HG02884 (cell line): ENCODE measurements around the gene DENND10.
"Not testable (repeated sequence)": the region's sequence is repeated elsewhere in the genome, so short reads cannot be mapped to it uniquely, and the experiment has no call there.

Source experiments
- ATAC-seq: cut with Tn5 transposase; IDR thresholded peaks from one replicate; pipeline ENCODE4 v1.9.1; 2021; ENCODE audit warnings: mild to moderate bottlenecking, moderate library complexity; ENCODE audit not compliant: unreplicated experiment

The DENND10 gene

DNA sequence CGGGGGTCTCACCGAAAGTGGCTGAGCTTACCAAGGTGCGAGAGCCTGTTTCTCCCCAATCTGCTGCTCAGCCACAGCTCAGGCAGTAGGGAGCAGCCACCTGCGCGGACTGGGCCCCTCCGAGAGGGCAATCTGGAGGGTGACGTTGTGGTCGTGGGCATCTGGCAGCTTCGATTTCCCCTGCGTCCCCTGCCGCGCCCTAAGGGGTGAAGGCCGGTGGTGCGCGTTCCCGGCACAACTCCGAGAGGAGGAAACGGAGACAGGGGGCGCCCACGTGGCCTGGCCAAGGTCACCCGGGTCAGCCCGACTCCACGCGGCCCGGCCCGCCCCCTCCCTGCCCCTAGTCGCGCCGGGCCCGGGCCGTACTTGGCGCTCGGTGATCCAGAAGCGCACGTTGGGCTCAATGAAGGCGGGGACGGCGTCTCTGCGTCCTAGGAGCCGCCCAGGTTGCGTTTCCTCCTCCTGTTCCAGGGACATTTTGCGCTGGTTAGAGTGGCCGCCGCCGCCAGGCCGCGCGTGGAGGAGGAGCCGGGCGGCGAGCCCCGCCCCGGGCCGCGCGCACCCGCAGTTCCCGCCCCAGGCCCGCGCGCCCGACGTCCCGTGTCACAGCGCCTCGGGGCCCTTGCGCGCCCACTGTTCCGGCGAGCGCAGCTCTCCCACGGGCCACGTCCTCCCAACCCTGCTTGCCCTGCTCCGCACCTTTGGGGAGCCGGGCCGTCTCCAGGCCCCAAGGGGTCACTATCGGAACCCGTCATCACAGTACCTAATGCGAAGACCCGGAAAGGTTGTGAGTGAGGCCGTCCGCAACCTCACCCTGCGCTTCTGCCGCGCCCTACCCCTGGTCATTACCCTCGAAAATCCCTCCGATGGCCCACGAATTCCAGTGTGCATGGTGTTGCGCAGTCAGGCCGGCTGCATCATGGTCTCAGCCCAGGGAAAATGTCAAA, 61.5 kb downstream of the DENND10 start, which contains the start of gene SFXN4:
Gene SFXN4, minus strand, starts transcription at position 544 of the 947 bp plus-strand sequence. Its CDS starts 67 bp downstream, at position 477.
- peak; percentile 88 for ATAC-seq

DNA sequence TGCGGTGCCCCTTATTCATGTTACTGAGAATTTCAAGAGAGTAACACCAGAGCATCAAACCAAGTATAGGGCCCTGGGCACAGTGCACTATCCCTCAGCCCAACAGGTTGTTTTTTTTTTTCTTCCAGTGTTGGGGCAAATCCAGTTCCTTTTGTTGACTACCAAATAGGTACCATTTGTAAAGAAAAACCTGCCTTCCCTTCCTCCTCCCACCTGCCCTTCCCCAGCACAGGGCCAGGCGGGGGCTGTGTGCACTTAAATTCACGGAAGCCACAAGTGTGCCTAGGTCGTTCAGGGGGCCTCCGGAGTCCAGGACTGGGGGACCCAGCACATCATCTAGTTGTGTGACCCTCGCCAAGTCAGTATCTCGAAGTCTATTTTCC, 62.2 kb downstream of the DENND10 start:
- ATAC-seq = no peak

DNA sequence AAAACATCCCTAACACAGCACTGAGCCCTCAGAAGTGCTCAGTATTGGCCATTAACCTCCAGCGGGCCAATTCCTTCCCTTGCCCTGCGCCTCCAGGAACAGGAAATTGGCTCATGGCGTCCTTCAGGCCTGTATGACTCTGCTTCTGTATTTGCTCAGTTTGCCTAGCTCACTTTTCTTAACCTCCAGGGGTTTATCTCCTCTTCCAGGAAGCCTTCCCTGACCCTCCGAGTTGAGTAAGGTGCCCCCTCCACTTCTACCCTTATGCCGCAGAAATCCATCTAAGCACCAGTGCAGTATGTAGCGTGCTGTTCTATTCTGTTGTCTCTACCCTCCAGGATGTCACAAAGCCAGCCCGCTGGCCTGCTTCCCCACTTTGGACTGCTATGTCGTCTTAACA, 62.7 kb downstream of the DENND10 start:
- no peak for ATAC-seq

DNA sequence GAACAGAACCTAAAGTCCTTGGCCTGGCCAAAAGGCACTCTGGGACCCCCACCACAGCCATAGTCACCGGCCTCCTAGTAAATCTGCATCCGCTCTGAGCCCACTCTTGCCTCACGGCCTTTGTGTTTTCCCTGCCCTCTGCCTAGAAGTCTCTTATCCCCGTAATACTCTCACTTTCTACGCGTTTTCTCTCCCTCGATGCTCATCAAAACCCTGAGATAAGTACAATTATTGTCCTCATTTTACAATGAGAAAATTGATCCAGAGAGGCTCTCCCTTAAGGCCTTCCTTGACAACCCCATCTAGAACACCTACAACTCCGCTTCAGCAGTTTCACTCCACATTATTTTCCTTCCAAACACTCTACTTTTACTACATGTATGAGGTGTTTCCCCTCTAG, 63.1 kb downstream of the DENND10 start:
- ATAC-seq = no peak

DNA sequence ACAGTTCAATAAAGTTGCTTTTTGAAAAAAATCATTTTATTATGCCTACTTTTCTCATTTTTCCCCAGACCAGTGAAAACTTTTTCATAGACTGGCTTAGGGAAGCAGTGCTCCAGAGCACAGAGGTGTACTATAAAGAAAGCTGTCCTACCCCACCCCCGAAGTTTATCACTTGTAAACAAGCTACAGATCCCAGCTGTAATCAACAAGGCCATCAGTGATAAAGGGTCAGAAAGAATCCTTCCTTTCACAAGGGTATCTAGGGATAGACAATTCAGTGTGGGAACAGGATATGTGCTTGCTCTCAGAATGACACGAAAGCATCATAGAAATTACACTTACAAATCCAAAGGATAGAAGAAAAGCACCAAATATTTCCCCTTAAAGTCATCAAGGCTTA, 70.2 kb downstream of the DENND10 start:
- no peak for ATAC-seq

DNA sequence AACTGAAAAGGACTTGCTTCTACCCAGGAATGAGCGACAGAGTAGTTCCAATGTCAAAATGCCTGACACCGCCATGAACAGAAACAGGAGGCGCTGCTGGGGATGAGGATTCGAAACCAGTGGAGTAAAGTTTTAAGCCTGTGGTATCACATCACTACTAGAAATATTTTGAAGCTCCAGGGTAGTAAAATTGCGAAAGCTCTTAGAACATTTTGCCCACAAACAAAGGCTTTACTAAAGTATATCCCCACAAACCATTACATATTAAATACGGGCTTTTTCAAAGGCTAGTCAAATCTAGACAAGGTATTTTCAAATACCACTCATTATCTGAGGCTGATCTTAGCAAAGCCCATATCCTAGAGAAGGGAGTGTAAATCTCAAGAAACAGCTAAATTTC, 72.3 kb downstream of the DENND10 start:
- ATAC-seq = no peak

DNA sequence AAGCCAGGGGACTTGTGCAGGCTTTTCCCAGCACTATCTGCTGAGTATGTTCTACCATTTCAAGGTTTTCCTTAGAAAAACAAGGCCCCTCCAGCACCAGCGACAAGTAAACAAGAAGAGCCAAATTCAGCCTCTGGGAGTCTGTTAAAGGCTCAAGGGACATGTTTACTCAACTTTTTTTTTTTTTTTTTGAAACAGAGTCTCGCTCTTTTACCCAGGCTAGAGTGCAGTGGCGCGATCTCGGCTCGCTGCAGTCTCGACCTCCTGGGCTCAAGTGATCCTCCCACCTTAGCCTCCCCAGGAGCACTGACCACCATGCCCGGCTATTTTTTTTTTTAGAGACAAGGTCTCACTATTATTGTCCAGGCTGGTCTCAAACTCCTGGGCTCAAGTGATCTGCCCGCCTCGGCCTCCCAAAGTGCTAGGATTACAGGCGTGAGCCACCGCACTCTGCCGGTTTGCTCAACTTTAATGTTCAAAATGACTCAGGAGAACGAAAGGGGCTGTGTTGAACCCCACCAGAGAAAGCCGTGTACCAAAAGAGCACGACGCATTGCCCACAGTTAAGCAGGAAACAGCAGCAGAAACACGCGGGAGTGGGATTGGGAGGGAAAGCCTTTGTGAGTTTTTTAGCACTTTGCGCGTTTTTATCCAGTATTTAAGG, 73.9 kb downstream of the DENND10 start:
- no peak for ATAC-seq

DNA sequence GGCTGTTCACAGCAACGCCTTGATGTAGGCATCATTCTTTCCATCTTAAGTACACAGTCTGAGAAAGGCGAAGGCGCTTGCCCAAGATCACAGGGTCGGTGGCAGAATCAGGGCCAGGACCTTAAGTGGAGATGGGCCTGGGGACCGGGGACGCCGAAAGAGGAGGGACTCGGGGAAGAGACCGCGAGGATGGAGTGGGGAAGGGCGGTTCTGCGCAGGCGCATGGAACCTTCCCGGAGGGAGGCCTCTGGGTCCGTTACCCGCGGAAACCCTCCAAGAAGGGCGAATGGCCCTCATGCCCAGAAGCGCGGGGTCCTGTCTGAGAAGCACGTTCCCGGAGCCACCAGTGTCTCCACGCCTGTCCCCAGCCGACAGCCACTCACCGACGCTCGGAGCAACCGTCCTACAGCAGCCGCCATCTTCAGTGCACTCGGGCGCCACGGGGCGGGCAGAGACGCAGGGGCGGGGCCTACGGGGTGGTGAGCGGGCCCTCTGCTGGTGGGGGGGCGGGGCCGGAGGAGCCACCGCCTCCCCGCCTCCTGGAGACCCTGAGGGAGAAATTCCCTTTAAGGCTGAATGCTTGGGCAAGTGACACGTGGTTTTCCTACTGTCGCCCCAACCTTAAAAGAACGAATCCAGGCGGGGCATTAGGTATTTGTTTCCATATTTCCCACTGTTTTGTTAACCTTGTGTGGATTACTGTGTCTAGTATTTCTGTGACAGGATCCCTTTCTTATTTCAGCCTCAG, 74.6 kb downstream of the DENND10 start, which contains the start of gene PRDX3:
Gene PRDX3, minus strand, starts transcription at position 441 of the 748 bp plus-strand sequence. Its CDS starts 22 bp downstream, at position 419.
- ATAC-seq = peak; percentile 82

DNA sequence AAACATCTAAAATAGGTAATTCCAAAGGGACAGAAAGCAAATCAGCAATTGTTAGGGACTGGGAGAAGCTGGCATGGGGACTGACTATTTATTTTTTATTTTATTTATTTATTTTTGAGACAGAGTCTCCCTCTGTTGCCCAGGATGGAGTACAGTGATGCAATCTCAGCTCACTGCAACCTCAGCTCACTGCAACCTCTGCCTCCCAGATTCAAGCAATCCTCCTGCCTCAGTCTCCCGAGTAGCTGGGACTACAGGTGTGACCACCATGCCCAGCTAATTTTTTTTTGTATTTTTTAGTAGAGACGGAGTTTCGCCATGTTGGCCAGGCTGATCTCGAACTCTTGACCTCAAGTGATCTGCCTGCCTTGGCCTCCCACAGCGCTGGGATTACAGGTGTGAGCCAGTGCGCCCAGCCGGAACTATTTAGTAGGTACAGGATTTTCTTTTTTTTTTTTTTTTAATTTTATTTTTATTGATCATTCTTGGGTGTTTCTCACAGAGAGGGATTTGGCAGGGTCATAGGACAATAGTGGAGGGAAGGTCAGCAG, 77.0 kb downstream of the DENND10 start:
- ATAC-seq = not testable (repeated sequence)

DNA sequence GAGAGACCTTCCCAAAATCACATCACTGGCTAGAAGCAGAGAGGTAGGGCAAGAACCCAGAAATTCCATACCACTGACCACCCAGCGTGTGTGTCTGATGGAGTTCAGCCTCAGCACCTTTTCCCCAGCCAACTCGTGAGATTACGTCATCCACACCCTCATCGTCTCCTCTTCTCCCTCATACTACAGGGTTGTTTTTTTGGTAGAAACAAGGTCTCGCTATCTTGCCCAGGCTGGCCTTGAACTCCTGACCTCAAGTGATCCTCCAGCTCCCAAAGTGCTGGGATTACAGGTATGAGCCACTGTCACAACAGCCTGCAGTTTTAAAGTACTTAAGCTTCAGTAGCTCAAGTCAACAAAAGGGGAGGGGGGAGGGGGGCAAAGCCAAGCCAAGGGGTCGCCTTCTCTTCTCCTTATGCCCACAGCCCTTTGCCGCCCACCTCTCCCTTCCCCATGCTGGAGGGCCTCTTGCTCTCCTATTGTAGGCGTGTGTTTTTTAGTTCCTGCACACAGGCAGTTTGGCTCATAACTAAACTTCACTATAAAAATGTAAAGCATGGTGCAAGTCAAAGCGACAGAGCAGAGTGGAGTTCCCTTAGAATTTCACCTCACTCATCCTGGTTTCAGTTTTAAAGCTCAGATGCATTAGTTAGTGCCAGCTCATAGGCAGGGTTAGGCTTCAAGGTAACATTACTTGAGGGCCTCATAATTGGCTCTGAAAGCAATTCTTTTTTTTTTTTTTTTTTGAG, 79.9 kb downstream of the DENND10 start:
- no peak for ATAC-seq
